H1 (cell line): Measurements from ENCODE around the gene DHRS2. TPM values are rescaled to one million over a fixed set of nuclear protein-coding genes. Genes with fewer than 3 reads are reported as not detected.

Source experiments
- CEBPB ChIP-seq: IDR thresholded peaks from 2 replicates; pipeline ENCODE4 v1.6.1; 2012; ENCODE audit warnings: low read depth, low read length
- CTCF ChIP-seq, 3 experiments: IDR thresholded peaks; 1 replicate in 2 of 3; 2 replicates in 1 of 3; pipeline versions ENCODE4 v1.5.1 to v1.6.1; 2011; ENCODE audit warnings: low read length in 3 of 3, mild to moderate bottlenecking in 3 of 3, inconsistent platforms in 2 of 3, low read depth in 1 of 3, moderate library complexity in 1 of 3; ENCODE audit not compliant: insufficient read depth in 1 of 3; ENCODE audit errors: control extremely low read depth in 1 of 3
- EZH2 ChIP-seq: fragments of 200-600 bp; sonication (generic); IDR thresholded peaks from 2 replicates; pipeline ENCODE4 v1.7.1; 2012; ENCODE audit warnings: low read depth, mild to moderate bottlenecking, moderate library complexity, low read length, inconsistent platforms; ENCODE audit not compliant: severe bottlenecking
- HDAC2 ChIP-seq, 2 experiments: fragments of 300-600 bp in 1 of 2; sonication (generic) in 1 of 2; IDR thresholded peaks; 2 replicates each; pipeline ENCODE4 v1.6.1; 2011 to 2012; ENCODE audit warnings: low read depth in 2 of 2, low read length in 2 of 2, mild to moderate bottlenecking in 2 of 2, moderate library complexity in 2 of 2, borderline replicate concordance in 1 of 2, inconsistent platforms in 1 of 2
- KDM5A ChIP-seq: fragments of 200-600 bp; IDR thresholded peaks from 2 replicates; pipeline ENCODE4 v1.7.1; 2012; ENCODE audit warnings: mild to moderate bottlenecking, low read length, inconsistent platforms, mixed read lengths
- TBP ChIP-seq: IDR thresholded peaks from 2 replicates; pipeline ENCODE4 v1.6.1; 2011; ENCODE audit warnings: low read depth, low read length, improper control_type of control experiment
- polyA plus RNA-seq, 7 experiments: library from polyadenylated mRNA; depleted of rRNA in 3 of 7; stranded (reverse) in 5 of 7; unstranded in 2 of 7; fragments of >200 nt in 5 of 7; fragments of 200-250 nt in 2 of 7; gene quantifications; 1 replicate in 5 of 7; 2 replicates in 1 of 7; 4 replicates in 1 of 7; pipeline versions ENCODE4 v1.2.1 to v1.2.3, GENCODE V29; 2011 to 2013; ENCODE audit warnings: missing spikeins in 2 of 7, mixed read lengths in 2 of 7
- total RNA-seq: library from RNA; stranded (reverse); fragmentation: NEBNext Ultra II Directional; extraction: Animal tissue kit (Norgen Biotek cat#: 25700); gene quantifications from 2 replicates; pipeline ENCODE4 v1.2.1, GENCODE V29; 2021
- TF ChIP-seq, protein P1 (sequence below): fragments of 300-600 bp; sonication (generic); IDR thresholded peaks from 2 replicates; pipeline ENCODE4 v1.7.1; 2012; ENCODE audit warnings: low read length, moderate library complexity, mild to moderate bottlenecking, inconsistent platforms; ENCODE audit not compliant: insufficient replicate concordance

The DHRS2 gene
- total and polyA plus RNA-seq, 2 of the 8 experiments (the other 6 are each of a cell fraction or from before 2014, with no cell fraction given): 1.1 to 3.5 TPM

- TF ChIP-seq, protein P1, sequence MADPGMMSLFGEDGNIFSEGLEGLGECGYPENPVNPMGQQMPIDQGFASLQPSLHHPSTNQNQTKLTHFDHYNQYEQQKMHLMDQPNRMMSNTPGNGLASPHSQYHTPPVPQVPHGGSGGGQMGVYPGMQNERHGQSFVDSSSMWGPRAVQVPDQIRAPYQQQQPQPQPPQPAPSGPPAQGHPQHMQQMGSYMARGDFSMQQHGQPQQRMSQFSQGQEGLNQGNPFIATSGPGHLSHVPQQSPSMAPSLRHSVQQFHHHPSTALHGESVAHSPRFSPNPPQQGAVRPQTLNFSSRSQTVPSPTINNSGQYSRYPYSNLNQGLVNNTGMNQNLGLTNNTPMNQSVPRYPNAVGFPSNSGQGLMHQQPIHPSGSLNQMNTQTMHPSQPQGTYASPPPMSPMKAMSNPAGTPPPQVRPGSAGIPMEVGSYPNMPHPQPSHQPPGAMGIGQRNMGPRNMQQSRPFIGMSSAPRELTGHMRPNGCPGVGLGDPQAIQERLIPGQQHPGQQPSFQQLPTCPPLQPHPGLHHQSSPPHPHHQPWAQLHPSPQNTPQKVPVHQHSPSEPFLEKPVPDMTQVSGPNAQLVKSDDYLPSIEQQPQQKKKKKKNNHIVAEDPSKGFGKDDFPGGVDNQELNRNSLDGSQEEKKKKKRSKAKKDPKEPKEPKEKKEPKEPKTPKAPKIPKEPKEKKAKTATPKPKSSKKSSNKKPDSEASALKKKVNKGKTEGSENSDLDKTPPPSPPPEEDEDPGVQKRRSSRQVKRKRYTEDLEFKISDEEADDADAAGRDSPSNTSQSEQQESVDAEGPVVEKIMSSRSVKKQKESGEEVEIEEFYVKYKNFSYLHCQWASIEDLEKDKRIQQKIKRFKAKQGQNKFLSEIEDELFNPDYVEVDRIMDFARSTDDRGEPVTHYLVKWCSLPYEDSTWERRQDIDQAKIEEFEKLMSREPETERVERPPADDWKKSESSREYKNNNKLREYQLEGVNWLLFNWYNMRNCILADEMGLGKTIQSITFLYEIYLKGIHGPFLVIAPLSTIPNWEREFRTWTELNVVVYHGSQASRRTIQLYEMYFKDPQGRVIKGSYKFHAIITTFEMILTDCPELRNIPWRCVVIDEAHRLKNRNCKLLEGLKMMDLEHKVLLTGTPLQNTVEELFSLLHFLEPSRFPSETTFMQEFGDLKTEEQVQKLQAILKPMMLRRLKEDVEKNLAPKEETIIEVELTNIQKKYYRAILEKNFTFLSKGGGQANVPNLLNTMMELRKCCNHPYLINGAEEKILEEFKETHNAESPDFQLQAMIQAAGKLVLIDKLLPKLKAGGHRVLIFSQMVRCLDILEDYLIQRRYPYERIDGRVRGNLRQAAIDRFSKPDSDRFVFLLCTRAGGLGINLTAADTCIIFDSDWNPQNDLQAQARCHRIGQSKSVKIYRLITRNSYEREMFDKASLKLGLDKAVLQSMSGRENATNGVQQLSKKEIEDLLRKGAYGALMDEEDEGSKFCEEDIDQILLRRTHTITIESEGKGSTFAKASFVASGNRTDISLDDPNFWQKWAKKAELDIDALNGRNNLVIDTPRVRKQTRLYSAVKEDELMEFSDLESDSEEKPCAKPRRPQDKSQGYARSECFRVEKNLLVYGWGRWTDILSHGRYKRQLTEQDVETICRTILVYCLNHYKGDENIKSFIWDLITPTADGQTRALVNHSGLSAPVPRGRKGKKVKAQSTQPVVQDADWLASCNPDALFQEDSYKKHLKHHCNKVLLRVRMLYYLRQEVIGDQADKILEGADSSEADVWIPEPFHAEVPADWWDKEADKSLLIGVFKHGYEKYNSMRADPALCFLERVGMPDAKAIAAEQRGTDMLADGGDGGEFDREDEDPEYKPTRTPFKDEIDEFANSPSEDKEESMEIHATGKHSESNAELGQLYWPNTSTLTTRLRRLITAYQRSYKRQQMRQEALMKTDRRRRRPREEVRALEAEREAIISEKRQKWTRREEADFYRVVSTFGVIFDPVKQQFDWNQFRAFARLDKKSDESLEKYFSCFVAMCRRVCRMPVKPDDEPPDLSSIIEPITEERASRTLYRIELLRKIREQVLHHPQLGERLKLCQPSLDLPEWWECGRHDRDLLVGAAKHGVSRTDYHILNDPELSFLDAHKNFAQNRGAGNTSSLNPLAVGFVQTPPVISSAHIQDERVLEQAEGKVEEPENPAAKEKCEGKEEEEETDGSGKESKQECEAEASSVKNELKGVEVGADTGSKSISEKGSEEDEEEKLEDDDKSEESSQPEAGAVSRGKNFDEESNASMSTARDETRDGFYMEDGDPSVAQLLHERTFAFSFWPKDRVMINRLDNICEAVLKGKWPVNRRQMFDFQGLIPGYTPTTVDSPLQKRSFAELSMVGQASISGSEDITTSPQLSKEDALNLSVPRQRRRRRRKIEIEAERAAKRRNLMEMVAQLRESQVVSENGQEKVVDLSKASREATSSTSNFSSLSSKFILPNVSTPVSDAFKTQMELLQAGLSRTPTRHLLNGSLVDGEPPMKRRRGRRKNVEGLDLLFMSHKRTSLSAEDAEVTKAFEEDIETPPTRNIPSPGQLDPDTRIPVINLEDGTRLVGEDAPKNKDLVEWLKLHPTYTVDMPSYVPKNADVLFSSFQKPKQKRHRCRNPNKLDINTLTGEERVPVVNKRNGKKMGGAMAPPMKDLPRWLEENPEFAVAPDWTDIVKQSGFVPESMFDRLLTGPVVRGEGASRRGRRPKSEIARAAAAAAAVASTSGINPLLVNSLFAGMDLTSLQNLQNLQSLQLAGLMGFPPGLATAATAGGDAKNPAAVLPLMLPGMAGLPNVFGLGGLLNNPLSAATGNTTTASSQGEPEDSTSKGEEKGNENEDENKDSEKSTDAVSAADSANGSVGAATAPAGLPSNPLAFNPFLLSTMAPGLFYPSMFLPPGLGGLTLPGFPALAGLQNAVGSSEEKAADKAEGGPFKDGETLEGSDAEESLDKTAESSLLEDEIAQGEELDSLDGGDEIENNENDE: no peak
- TF ChIP-seq TBP (no peak), KDM5A (no peak), CTCF (IDR thresholded peaks at IDR 0.05; ENCODE audit: control extremely low read depth in 1 of 3, insufficient read depth in 1 of 3, low read depth in 1 of 3, low read length in 3 of 3) (no peak), HDAC2 (IDR thresholded peaks at IDR 0.05; ENCODE audit: borderline replicate concordance in 1 of 2, low read depth in 2 of 2, low read length in 2 of 2) (no peak), EZH2 (no peak), CEBPB (no peak)
These were observed 7.5 kb downstream of the DHRS2 start (continued) for GRCh38 chr14:23643533-23644194.
